Measurements from ENCODE around the gene TUBE1. TPM values are rescaled to one million over a fixed set of nuclear protein-coding genes. Genes with fewer than 3 reads are reported as not detected.

The TUBE1 gene
- total RNA-seq, 1 experiment from 2014 or later, result 11.6 TPM

GRCh38 chr6:112081569-112081968 is 5.7 kb downstream of the TUBE1 start:
- H3K27me3 ChIP-seq (ENCODE audit: insufficient read depth, low read length), result no peaks in the 10 kb centered on the region
- no peaks in the 10 kb centered on the region for H3K23me2 ChIP-seq (ENCODE audit: insufficient read length, low read depth, low read length, poor library complexity, severe bottlenecking)
- H2BK20ac ChIP-seq (ENCODE audit: low read depth, low read length, poor library complexity, severe bottlenecking), result no peak overlapping the region
- H3T11ph ChIP-seq (ENCODE audit: low read length), result no peak overlapping the region
- H3K27me3 Mint-ChIP-seq (ENCODE audit: low read depth), result no peaks in the 10 kb centered on the region
- H3K27ac Mint-ChIP-seq, result no peak overlapping the region
- H3K36me3 Mint-ChIP-seq (ENCODE audit: insufficient read depth in 1 of 3, low read depth in 3 of 3), result peaks cover 0 to 4% (median 0%) of the 10 kb centered on the region in 3 experiments; a peak in 3 of 7 replicates
- H3K23ac ChIP-seq (ENCODE audit: insufficient read length, low read depth, low read length), result no peak overlapping the region
- H4K20me1 ChIP-seq (ENCODE audit: control insufficient read depth, insufficient read depth, insufficient read length), result no peaks in the 10 kb centered on the region
- no peaks in the 10 kb centered on the region for H3K4me1 ChIP-seq (ENCODE audit: insufficient read depth, low read length)
- no peak overlapping the region for H2BK12ac ChIP-seq (ENCODE audit: insufficient read length, low read depth, low read length)
- no peak overlapping the region for H4K5ac ChIP-seq (ENCODE audit: insufficient read length, low read depth, low read length)
- no peak overlapping the region for H3K4me3 Mint-ChIP-seq
- no peak overlapping the region for H3K14ac ChIP-seq (ENCODE audit: insufficient read depth, low read length)
- no peaks in the 10 kb centered on the region for H3K79me2 ChIP-seq (ENCODE audit: insufficient read depth, low read length)
- no peak for TF ChIP-seq CTCF (conservative IDR thresholded peaks at IDR 0.05)
- H2BK120ac ChIP-seq (ENCODE audit: low read depth, low read length, poor library complexity, severe bottlenecking), result no peak overlapping the region
- no peak overlapping the region for H3K4me2 ChIP-seq (ENCODE audit: insufficient read depth, insufficient read length, low read length)
- DNase-seq, result no peak
- no peak overlapping the region for H2AK5ac ChIP-seq (ENCODE audit: insufficient read length, low read length)
- H3K9ac ChIP-seq (ENCODE audit: extremely low read depth, insufficient read length, low read length), result no peak overlapping the region
- no peak overlapping the region for H2BK5ac ChIP-seq (ENCODE audit: insufficient read length, low read length)
- no peak overlapping the region for H2AFZ ChIP-seq (ENCODE audit: low read length)
- H3K9me3 ChIP-seq (ENCODE audit: control insufficient read depth, low read depth, low read length), result no peaks in the 10 kb centered on the region
- H3K27ac ChIP-seq (ENCODE audit: insufficient read length, low read depth, low read length), result no peak overlapping the region
- no peaks in the 10 kb centered on the region for H3K9me3 Mint-ChIP-seq
- no peaks in the 10 kb centered on the region for H3K4me1 Mint-ChIP-seq
- H2BK15ac ChIP-seq (ENCODE audit: low read depth, low read length), result no peak overlapping the region
- no peak overlapping the region for H3K56ac ChIP-seq (ENCODE audit: insufficient read length, low read depth, low read length)
- no peak overlapping the region for H4K91ac ChIP-seq (ENCODE audit: insufficient read length, low read depth, low read length)
- H3K18ac ChIP-seq (ENCODE audit: insufficient read length, low read depth, low read length), result no peak overlapping the region
- no peak overlapping the region for H3K4ac ChIP-seq (ENCODE audit: low read depth, low read length)
- no peaks in the 10 kb centered on the region for H3K79me1 ChIP-seq (ENCODE audit: insufficient read depth, low read depth, low read length, poor library complexity, severe bottlenecking)
- no CpG with 5 or more reads among the region's 4 CpGs for WGBS (ENCODE audit: extremely low coverage, insufficient read length, low lambda C conversion rate)
- H4K8ac ChIP-seq (replicated peaks; ENCODE audit: insufficient read length, low read depth, low read length), result no peak overlapping the region

Data from H9 (cell line).